ENCODE measurements around the gene MRPL19. TPM values are rescaled to one million over a fixed set of nuclear protein-coding genes. Genes with fewer than 3 reads are reported as not detected.
"Not testable (repeated sequence)": the region's sequence is repeated elsewhere in the genome, so short reads cannot be mapped to it uniquely, and the experiment has no call there.

MRPL19 gene
- total and polyA plus RNA-seq, 4 donors, result 15.7 to 40.6 (median 26.3) TPM

DNA sequence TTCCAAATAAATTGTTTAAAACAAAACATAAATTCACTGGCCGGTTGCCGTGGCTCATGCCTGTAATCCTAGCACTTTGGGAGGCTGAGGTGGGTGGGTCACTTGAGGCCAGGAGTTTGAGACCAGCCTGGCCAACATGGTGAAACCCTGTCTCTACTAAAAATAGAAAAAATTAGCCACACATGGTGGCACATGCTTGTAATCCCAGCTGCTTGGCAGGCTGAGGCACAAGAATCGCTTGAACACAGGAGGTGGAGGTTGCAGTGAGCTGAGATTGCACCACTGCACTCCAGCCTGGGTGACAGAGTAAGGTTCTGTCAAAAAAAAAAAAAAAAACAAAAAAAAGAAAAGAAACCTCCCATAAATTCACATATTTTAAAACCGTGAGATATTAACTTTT lies 28.8 kb downstream of the MRPL19 start:
- H3K9me3 ChIP-seq (ENCODE audit: control insufficient read depth, low read length); DNase-seq; intact Hi-C loops (cut with DNase I); H3K36me3 ChIP-seq (ENCODE audit: control insufficient read depth in 1 of 2, insufficient read depth in 2 of 2, low read length in 1 of 2); H3K27ac ChIP-seq (ENCODE audit: low read depth in 1 of 2, low read length in 2 of 2); H3K4me1 ChIP-seq (ENCODE audit: control insufficient read depth in 1 of 2, insufficient read depth in 2 of 2, low read length in 2 of 2); ATAC-seq (ENCODE audit: low FRiP score); H3K4me3 ChIP-seq (ENCODE audit: low read length in 2 of 2); H3K27me3 ChIP-seq (ENCODE audit: control insufficient read depth in 1 of 2, insufficient read depth in 2 of 2, low read length in 1 of 2): not testable (repeated sequence)
- 62 to 71% methylated on average over 4 of the region's 4 CpGs for WGBS, 2 donors

DNA sequence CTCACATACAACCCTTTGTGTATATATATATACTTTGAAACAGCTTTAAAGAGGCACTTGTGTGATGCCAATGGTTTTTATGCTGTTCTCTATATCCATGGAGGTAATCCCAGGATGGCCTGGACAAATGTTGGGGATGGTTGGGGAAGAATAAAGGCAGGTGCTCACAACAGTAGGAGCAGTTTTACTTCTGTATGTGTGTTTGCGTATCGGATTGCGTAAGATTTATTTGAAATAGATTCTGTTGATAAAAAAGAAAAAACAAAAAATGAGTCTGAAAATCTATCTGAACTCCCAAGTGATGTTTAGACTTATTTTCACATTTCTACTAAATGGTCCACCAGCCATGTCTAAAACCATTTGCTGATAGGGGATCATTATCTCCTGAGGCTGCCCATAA lies 29.3 kb downstream of the MRPL19 start:
- intact Hi-C loops (cut with DNase I), result no loop called here
- no peaks in the 10 kb centered on the region for H3K9me3 ChIP-seq (ENCODE audit: control insufficient read depth, low read length)
- no peak overlapping the region for H3K4me3 ChIP-seq (ENCODE audit: low read length in 2 of 2)
- 98 to 100% methylated on average over 3 of the region's 3 CpGs for WGBS, 2 donors
- H3K4me1 ChIP-seq (ENCODE audit: control insufficient read depth in 1 of 2, insufficient read depth in 2 of 2, low read length in 2 of 2), result no peaks in the 10 kb centered on the region
- H3K36me3 ChIP-seq (ENCODE audit: control insufficient read depth in 1 of 2, insufficient read depth in 2 of 2, low read length in 1 of 2), result peaks cover 2 to 3% of the 10 kb centered on the region in 2 donors
- H3K27ac ChIP-seq (ENCODE audit: low read depth in 1 of 2, low read length in 2 of 2), result no peak overlapping the region
- no peaks in the 10 kb centered on the region for H3K27me3 ChIP-seq (ENCODE audit: control insufficient read depth in 1 of 2, insufficient read depth in 2 of 2, low read length in 1 of 2)
- no peak for DNase-seq
- no peak for ATAC-seq (ENCODE audit: low FRiP score)

DNA sequence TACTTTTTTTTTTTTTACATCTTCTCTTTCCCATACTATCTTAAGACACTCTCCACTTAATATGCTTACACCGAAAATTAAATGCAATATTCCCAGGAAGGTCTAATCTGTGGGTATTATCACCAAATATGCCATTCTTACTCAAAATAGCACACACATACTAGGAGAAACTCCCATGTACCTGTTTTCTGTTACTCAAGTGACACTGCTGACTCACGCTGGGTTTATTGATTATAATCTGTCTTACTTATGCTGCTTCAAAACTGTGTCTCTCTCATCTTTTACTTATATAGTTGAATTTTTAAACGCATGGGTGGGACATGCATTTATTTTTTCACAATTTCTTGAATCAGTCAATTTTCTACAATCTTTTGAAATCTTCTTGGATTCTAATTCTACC lies 29.9 kb downstream of the MRPL19 start:
- Histone ChIP-seq H3K27me3 (ENCODE audit: control insufficient read depth in 1 of 2, insufficient read depth in 2 of 2, low read length in 1 of 2) (no peaks in the 10 kb centered on the region), H3K9me3 (ENCODE audit: control insufficient read depth, low read length) (no peaks in the 10 kb centered on the region), H3K4me1 (ENCODE audit: control insufficient read depth in 1 of 2, insufficient read depth in 2 of 2, low read length in 2 of 2) (no peaks in the 10 kb centered on the region), H3K36me3 (ENCODE audit: control insufficient read depth in 1 of 2, insufficient read depth in 2 of 2, low read length in 1 of 2) (peaks cover 0 to under 1% of the 10 kb centered on the region in 2 donors), H3K4me3 (ENCODE audit: low read length in 2 of 2) (no peak overlapping the region), H3K27ac (ENCODE audit: low read depth in 1 of 2, low read length in 2 of 2) (no peak overlapping the region)
- ATAC-seq (ENCODE audit: low FRiP score) (no peak), DNase-seq (no peak)
- intact Hi-C loops (cut with DNase I), result no loop called here
- WGBS, 2 donors, result 96 to 97% methylated on average over 3 of the region's 3 CpGs

DNA sequence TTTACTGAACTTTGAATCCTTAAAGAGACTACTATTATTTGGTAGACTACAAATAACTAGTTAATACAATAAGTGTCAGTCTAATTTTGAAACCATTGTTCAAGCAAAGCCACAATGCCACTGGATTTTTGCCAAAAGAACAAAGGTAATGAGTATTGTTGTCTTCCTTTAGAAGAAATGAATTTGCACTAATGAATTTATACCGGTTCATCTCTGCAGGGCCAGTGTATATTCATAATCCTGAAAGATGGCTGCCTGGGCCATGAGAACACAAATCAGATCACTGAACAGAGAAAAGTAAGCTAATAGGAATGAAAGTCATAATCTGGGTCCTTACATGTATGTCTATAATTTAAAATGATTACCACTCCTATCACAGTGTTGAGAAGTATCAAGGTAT lies 33.0 kb downstream of the MRPL19 start:
- no peaks in the 10 kb centered on the region for H3K9me3 ChIP-seq (ENCODE audit: control insufficient read depth, low read length)
- intact Hi-C loops (cut with DNase I), result loop anchor here in 1 of 2 donors (2.0 kb wide), 1 partner anchor 35 kb away; no protein-coding TSS in a partner anchor
- no peak for DNase-seq
- no peaks in the 10 kb centered on the region for H3K36me3 ChIP-seq (ENCODE audit: control insufficient read depth in 1 of 2, insufficient read depth in 2 of 2, low read length in 1 of 2)
- H3K27me3 ChIP-seq (ENCODE audit: control insufficient read depth in 1 of 2, insufficient read depth in 2 of 2, low read length in 1 of 2), result no peaks in the 10 kb centered on the region
- H3K4me1 ChIP-seq (ENCODE audit: control insufficient read depth in 1 of 2, insufficient read depth in 2 of 2, low read length in 2 of 2), result no peaks in the 10 kb centered on the region
- H3K27ac ChIP-seq (ENCODE audit: low read depth in 1 of 2, low read length in 2 of 2), result no peak overlapping the region
- WGBS, 2 donors, result 88 to 94% methylated on average over 1 of the region's 1 CpG
- no peak overlapping the region for H3K4me3 ChIP-seq (ENCODE audit: low read length in 2 of 2)
- no peak for ATAC-seq (ENCODE audit: low FRiP score)

DNA sequence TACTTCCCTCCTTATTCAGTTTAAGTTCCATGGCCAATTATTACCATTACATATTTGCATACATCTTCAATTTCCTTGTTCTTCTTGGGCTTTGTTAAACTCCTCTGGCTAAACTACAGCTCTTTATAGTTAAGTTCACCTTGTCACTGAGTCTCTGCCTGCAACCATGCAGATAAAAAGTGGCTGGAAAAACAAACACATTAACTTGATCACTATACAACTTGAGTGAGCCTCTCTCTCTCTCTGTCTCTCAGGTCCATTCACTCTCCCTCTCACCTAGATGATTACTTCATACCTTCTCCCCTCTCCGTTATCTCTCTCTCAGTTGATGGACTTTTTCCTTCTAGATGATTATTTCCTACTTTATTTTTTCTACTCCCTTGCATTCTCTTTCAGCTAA lies 33.8 kb downstream of the MRPL19 start:
- no peaks in the 10 kb centered on the region for H3K27me3 ChIP-seq (ENCODE audit: control insufficient read depth in 1 of 2, insufficient read depth in 2 of 2, low read length in 1 of 2)
- no peak for ATAC-seq (ENCODE audit: low FRiP score)
- H3K36me3 ChIP-seq (ENCODE audit: control insufficient read depth in 1 of 2, insufficient read depth in 2 of 2, low read length in 1 of 2), result peaks cover 0 to 2% of the 10 kb centered on the region in 2 donors
- DNase-seq, result no peak
- H3K4me3 ChIP-seq (ENCODE audit: low read length in 2 of 2), result no peak overlapping the region
- H3K4me1 ChIP-seq (ENCODE audit: control insufficient read depth in 1 of 2, insufficient read depth in 2 of 2, low read length in 2 of 2), result no peaks in the 10 kb centered on the region
- no peak overlapping the region for H3K27ac ChIP-seq (ENCODE audit: low read depth in 1 of 2, low read length in 2 of 2)
- intact Hi-C loops (cut with DNase I), result no loop called here
- WGBS, 2 donors, result 92 to 94% methylated on average over 1 of the region's 1 CpG
- no peaks in the 10 kb centered on the region for H3K9me3 ChIP-seq (ENCODE audit: control insufficient read depth, low read length)

DNA sequence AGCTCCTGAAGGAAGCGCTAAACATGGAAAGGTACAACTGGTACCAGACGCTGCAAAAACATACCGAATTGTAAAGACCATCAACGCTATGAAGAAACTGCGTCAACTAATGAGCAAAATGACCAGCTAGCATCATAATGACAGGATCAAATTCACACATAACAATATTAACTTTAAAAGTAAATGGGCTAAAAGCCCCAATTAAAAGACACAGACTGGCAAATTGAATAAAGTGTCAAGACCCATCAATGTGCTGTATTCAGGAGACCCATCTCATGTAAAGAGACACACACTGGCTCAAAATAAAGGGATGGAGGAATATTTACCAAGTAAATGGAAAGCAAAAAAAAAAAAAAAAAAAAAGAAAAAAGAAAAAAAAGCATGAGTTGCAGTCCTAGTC lies 36.8 kb downstream of the MRPL19 start:
- intact Hi-C loops (cut with DNase I); DNase-seq; H3K4me1 ChIP-seq (ENCODE audit: control insufficient read depth in 1 of 2, insufficient read depth in 2 of 2, low read length in 2 of 2); H3K9me3 ChIP-seq (ENCODE audit: control insufficient read depth, low read length); H3K4me3 ChIP-seq (ENCODE audit: low read length in 2 of 2); H3K36me3 ChIP-seq (ENCODE audit: control insufficient read depth in 1 of 2, insufficient read depth in 2 of 2, low read length in 1 of 2); H3K27me3 ChIP-seq (ENCODE audit: control insufficient read depth in 1 of 2, insufficient read depth in 2 of 2, low read length in 1 of 2); H3K27ac ChIP-seq (ENCODE audit: low read depth in 1 of 2, low read length in 2 of 2); ATAC-seq (ENCODE audit: low FRiP score): not testable (repeated sequence)
- WGBS, 2 donors, result 98 to 99% methylated on average over 5 of the region's 5 CpGs

DNA sequence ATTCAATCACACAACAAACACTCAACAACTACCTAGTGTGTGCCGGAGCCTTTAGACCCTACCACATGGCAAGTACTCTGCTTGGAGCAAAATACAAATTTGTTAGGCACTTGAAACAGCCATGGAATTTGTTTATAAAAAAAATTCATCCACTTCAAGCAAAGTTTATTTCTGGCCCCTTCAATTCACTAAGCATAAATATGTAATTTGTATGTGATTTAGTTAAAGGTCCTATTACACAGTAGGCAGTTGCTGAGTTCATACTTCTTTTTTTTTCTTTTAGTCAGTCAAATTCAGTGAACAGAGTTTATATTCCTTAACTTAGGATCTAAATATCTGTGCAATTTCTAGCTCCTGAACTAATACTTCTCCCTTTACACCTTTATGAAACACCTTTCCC lies 41.6 kb downstream of the MRPL19 start:
- no peaks in the 10 kb centered on the region for H3K9me3 ChIP-seq (ENCODE audit: control insufficient read depth, low read length)
- DNase-seq (no peak), ATAC-seq (ENCODE audit: low FRiP score) (no peak)
- H3K27me3 ChIP-seq (ENCODE audit: control insufficient read depth in 1 of 2, insufficient read depth in 2 of 2, low read length in 1 of 2), result no peaks in the 10 kb centered on the region
- no peak overlapping the region for H3K27ac ChIP-seq (ENCODE audit: low read depth in 1 of 2, low read length in 2 of 2)
- no peak overlapping the region for H3K4me3 ChIP-seq (ENCODE audit: low read length in 2 of 2)
- 93 to 94% methylated on average over 1 of the region's 1 CpG for WGBS, 2 donors
- peaks cover 2 to 6% of the 10 kb centered on the region in 2 donors for H3K36me3 ChIP-seq (ENCODE audit: control insufficient read depth in 1 of 2, insufficient read depth in 2 of 2, low read length in 1 of 2)
- intact Hi-C loops (cut with DNase I), result no loop called here
- H3K4me1 ChIP-seq (ENCODE audit: control insufficient read depth in 1 of 2, insufficient read depth in 2 of 2, low read length in 2 of 2), result no peaks in the 10 kb centered on the region

DNA sequence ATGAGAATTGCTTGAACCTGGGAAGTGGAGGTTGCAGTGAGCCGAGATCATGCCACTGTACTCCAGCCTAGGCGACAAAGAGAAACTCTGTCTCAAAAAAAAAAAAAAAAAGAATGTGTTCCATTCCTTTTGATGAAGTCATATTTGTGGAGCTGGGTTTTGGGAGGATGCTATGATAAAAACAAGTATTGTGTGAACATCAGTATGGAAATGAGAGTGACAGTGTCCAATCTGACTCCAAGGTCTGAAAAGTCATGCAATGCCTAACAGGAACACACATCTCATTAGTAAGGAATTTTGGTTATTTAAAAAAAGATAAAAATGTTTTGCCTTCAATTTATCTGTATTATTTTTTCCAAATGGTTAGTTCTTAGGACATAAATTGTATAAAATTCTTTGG lies 52.3 kb downstream of the MRPL19 start:
- WGBS, 2 donors, result 66 to 75% methylated on average over 2 of the region's 2 CpGs
- Histone ChIP-seq H3K9me3 (ENCODE audit: control insufficient read depth, low read length) (no peaks in the 10 kb centered on the region), H3K27ac (ENCODE audit: low read depth in 1 of 2, low read length in 2 of 2) (no peak overlapping the region), H3K36me3 (ENCODE audit: control insufficient read depth in 1 of 2, insufficient read depth in 2 of 2, low read length in 1 of 2) (peaks cover 2 to 8% of the 10 kb centered on the region in 2 donors), H3K4me1 (ENCODE audit: control insufficient read depth in 1 of 2, insufficient read depth in 2 of 2, low read length in 2 of 2) (no peaks in the 10 kb centered on the region), H3K4me3 (ENCODE audit: low read length in 2 of 2) (no peak overlapping the region), H3K27me3 (ENCODE audit: control insufficient read depth in 1 of 2, insufficient read depth in 2 of 2, low read length in 1 of 2) (no peaks in the 10 kb centered on the region)
- intact Hi-C loops (cut with DNase I), result no loop called here
- no peak for DNase-seq
- no peak for ATAC-seq (ENCODE audit: low FRiP score)

DNA sequence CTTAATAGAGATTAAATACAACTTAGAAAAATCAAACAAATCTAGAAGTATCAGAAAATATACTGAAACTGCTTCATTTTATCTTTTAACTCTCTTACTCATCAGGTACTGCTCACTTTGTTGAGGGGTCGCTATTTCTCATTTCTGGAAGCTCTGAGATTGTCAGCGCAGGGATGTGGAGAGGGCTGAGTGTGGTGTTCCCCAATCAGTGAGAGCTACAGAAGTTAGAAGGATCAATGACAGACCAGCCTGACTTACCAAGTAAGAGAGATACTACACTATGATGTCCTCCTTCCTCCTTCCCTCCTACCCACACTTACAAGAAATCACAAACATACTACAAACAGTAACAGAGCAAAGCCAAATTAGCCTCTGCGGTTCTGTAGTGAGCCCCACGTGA lies 56.0 kb downstream of the MRPL19 start:
- ATAC-seq (ENCODE audit: low FRiP score) (no peak), DNase-seq (no peak)
- Histone ChIP-seq H3K4me1 (ENCODE audit: control insufficient read depth in 1 of 2, insufficient read depth in 2 of 2, low read length in 2 of 2) (no peaks in the 10 kb centered on the region), H3K36me3 (ENCODE audit: control insufficient read depth in 1 of 2, insufficient read depth in 2 of 2, low read length in 1 of 2) (peaks cover 2 to 5% of the 10 kb centered on the region in 2 donors), H3K27ac (ENCODE audit: low read depth in 1 of 2, low read length in 2 of 2) (no peak overlapping the region), H3K27me3 (ENCODE audit: control insufficient read depth in 1 of 2, insufficient read depth in 2 of 2, low read length in 1 of 2) (no peaks in the 10 kb centered on the region), H3K4me3 (ENCODE audit: low read length in 2 of 2) (no peak overlapping the region), H3K9me3 (ENCODE audit: control insufficient read depth, low read length) (no peaks in the 10 kb centered on the region)
- intact Hi-C loops (cut with DNase I), result no loop called here
- 92 to 96% methylated on average over 4 of the region's 4 CpGs for WGBS, 2 donors
